HCT116 (cell line): ENCODE data around the gene CNTROB. TPM values are rescaled to one million over a fixed set of nuclear protein-coding genes. Genes with fewer than 3 reads are reported as not detected.

Source experiments
- ATAC-seq: fragments of 200-7000 bp; cut with Tn5 transposase; 2 replicates; pipeline ENCODE4 v1.9.1; 2020; ENCODE audit warnings: mild to moderate bottlenecking, moderate library complexity
- BruUV-seq: library from RNA; stranded (reverse); fragments of 400-500 nt; replicated peaks from 2 replicates; lab custom pipeline; 2021; lab: Mats Ljungman, UMichigan
- CTCF ChIA-PET: fragments of 300-600 bp; sonication (Branson Sonifier 250); formaldehyde crosslinking; loops from one replicate; lab custom pipeline; 2021; ENCODE audit warnings: antibody characterized with exemption; lab: Charles Lee
- POLR2A ChIA-PET: fragments of 300-600, 350-600 bp; sonication (Branson Sonifier 250); formaldehyde crosslinking; loops from one replicate; lab custom pipeline; 2021; ENCODE audit warnings: antibody characterized with exemption; lab: Charles Lee
- RAD21 ChIA-PET, 2 experiments: fragments of 300-600 bp; sonication (Branson Sonifier 250); formaldehyde crosslinking; loops; one replicate each; lab custom pipeline; 2023; ENCODE audit warnings: low total read pairs in 2 of 2; ENCODE audit not compliant: uncharacterized antibody in 2 of 2, unreplicated experiment in 2 of 2, low non-redundant PET in 1 of 2; lab: Charles Lee
- DNase-seq: peaks from one replicate; pipeline ENCODE4 v3.0.0-alpha.2; 2010; ENCODE audit warnings: low read depth, low spot score
- H2AFZ ChIP-seq: fragments of 200-600 bp; shearing (Covaris generic), sonication (generic); 2 replicates; pipeline ENCODE4 v1.6.1; 2017; ENCODE audit warnings: low read depth, mixed run types, mixed read lengths, antibody characterized with exemption, low read length; ENCODE audit not compliant: poor library complexity, severe bottlenecking
- H3K27ac ChIP-seq: 2 replicates; pipeline ENCODE4 v1.5.1; 2012; ENCODE audit warnings: low read depth, low read length
- H3K27me3 ChIP-seq: fragments of 200-600 bp; sonication (generic); 2 replicates; pipeline ENCODE4 v1.6.1; 2016; ENCODE audit warnings: mixed run types, low read length, mixed read lengths; ENCODE audit not compliant: insufficient read depth
- H3K36me3 ChIP-seq, 2 experiments: fragments of 200-500 bp in 1 of 2; fragments of 200-600 bp in 1 of 2; sonication (Bioruptor generic) in 1 of 2; sonication (generic) in 1 of 2; 2 replicates each; pipeline versions ENCODE4 v1.5.1 to v1.6.1; 2014 to 2016; ENCODE audit warnings: low read length in 2 of 2, inconsistent platforms in 1 of 2, mixed read lengths in 1 of 2, mixed run types in 1 of 2; ENCODE audit not compliant: insufficient read depth in 2 of 2, control insufficient read depth in 1 of 2
- H3K4me1 ChIP-seq, 2 experiments: fragments of 200-600 bp in 1 of 2; sonication (generic) in 1 of 2; 2 replicates each; pipeline versions ENCODE4 v1.5.1 to v1.6.1; 2012 to 2017; ENCODE audit warnings: low read length in 2 of 2, inconsistent platforms in 1 of 2, mild to moderate bottlenecking in 1 of 2, mixed read lengths in 1 of 2, mixed run types in 1 of 2, moderate library complexity in 1 of 2; ENCODE audit not compliant: insufficient read depth in 2 of 2, control insufficient read depth in 1 of 2
- H3K4me2 ChIP-seq: fragments of 200-600 bp; sonication (generic); 2 replicates; pipeline ENCODE4 v1.6.1; 2017; ENCODE audit warnings: mixed run types, low read length, mixed read lengths
- H3K4me3 ChIP-seq, 2 experiments: fragments of 200-600 bp in 1 of 2; sonication (generic) in 1 of 2; replicated peaks in 1 of 2; 2 replicates each; pipeline ENCODE4 v1.5.1; 2011 to 2016; ENCODE audit warnings: low read length in 2 of 2, control low read depth in 1 of 2, low read depth in 1 of 2, mild to moderate bottlenecking in 1 of 2, mixed read lengths in 1 of 2, mixed run types in 1 of 2
- H3K79me2 ChIP-seq: fragments of 200-600 bp; sonication (generic); 2 replicates; pipeline ENCODE4 v1.6.1; 2017; ENCODE audit warnings: mild to moderate bottlenecking, mixed run types, low read length, moderate library complexity, mixed read lengths; ENCODE audit not compliant: insufficient read depth
- H3K9ac ChIP-seq: fragments of 200-600 bp; sonication (generic); 2 replicates; pipeline ENCODE4 v1.6.1; 2016; ENCODE audit warnings: low read length, mixed read lengths
- H3K9me2 ChIP-seq: fragments of 200-600 bp; sonication (generic), shearing (Covaris generic); 2 replicates; pipeline ENCODE4 v1.6.1; 2017; ENCODE audit warnings: mixed run types, mild to moderate bottlenecking, moderate library complexity; ENCODE audit not compliant: insufficient read depth
- H3K9me3 ChIP-seq, 2 experiments: fragments of 200-500 bp in 1 of 2; fragments of 200-600 bp in 1 of 2; sonication (Bioruptor generic) in 1 of 2; sonication (generic) in 1 of 2; 2 replicates each; pipeline ENCODE4 v1.6.1; 2014 to 2017; ENCODE audit warnings: low read length in 2 of 2, mixed read lengths in 2 of 2, inconsistent platforms in 1 of 2, low read depth in 1 of 2, mild to moderate bottlenecking in 1 of 2, mixed run types in 1 of 2, moderate library complexity in 1 of 2; ENCODE audit not compliant: control insufficient read depth in 1 of 2, insufficient read depth in 1 of 2
- H4K20me1 ChIP-seq: fragments of 200-600 bp; sonication (generic), shearing (Covaris generic); 2 replicates; pipeline ENCODE4 v1.6.1; 2017; ENCODE audit warnings: mixed run types, mild to moderate bottlenecking, moderate library complexity; ENCODE audit not compliant: insufficient read depth
- CEBPB ChIP-seq: IDR thresholded peaks from 2 replicates; pipeline ENCODE4 v1.6.1; 2012; ENCODE audit warnings: low read depth
- EGR1 ChIP-seq: IDR thresholded peaks from 2 replicates; pipeline ENCODE4 v1.6.1; 2012; ENCODE audit warnings: low read depth
- ELF1 ChIP-seq: IDR thresholded peaks from 2 replicates; pipeline ENCODE4 v1.6.1; 2012; ENCODE audit warnings: low read depth, borderline replicate concordance
- EZH2phosphoT487 ChIP-seq: fragments of 200-600 bp; IDR thresholded peaks from 2 replicates; pipeline ENCODE4 v1.6.1; 2018; ENCODE audit warnings: antibody characterized with exemption, borderline replicate concordance
- FOSL1 ChIP-seq: IDR thresholded peaks from 2 replicates; pipeline ENCODE4 v1.6.1; 2012; ENCODE audit warnings: low read depth
- JUND ChIP-seq: IDR thresholded peaks from 2 replicates; pipeline ENCODE4 v1.6.1; 2012
- POLR2AphosphoS5 ChIP-seq: IDR thresholded peaks from 2 replicates; pipeline ENCODE4 v1.6.1; 2011; ENCODE audit warnings: mild to moderate bottlenecking, low read depth, low read length, moderate library complexity
- SIN3A ChIP-seq: IDR thresholded peaks from 2 replicates; pipeline ENCODE4 v1.6.1; 2012; ENCODE audit warnings: low read depth
- TCF7L2 ChIP-seq: IDR thresholded peaks from 2 replicates; pipeline ENCODE4 v1.7.0; 2011; ENCODE audit warnings: borderline replicate concordance, inconsistent platforms; ENCODE audit not compliant: insufficient read depth, insufficient read length; ENCODE audit errors: extremely low read depth
- YY1 ChIP-seq: IDR thresholded peaks from 2 replicates; pipeline ENCODE4 v1.6.1; 2011; ENCODE audit warnings: low read length, low read depth, moderate library complexity, mild to moderate bottlenecking; ENCODE audit not compliant: insufficient replicate concordance; ENCODE audit errors: extremely low read depth
- ZFX ChIP-seq: fragments of 450-650 bp; IDR thresholded peaks from 2 replicates; pipeline ENCODE4 v1.6.1; 2017
- ZNF274 ChIP-seq: fragments of 200-500 bp; sonication (Bioruptor generic); IDR thresholded peaks from 2 replicates; pipeline ENCODE4 v1.6.1; 2014; ENCODE audit warnings: mild to moderate bottlenecking, low read depth, low read length, inconsistent platforms
- intact Hi-C: fragments of 100-400 bp; cut with micrococcal nuclease; formaldehyde crosslinking; loops from 2 replicates; pipeline ENCODE4 v1.10.0; 2022
- total RNA-seq: library from RNA; stranded (reverse); gene quantifications from one replicate; pipeline ENCODE4 v1.2.1, GENCODE V29; 2021; ENCODE audit not compliant: unreplicated experiment
- TF ChIP-seq, protein P1 (sequence below), 3 experiments: fragments of 200-600 bp in 1 of 3; sonication (generic) in 1 of 3; IDR thresholded peaks in 2 of 3; conservative IDR thresholded peaks in 1 of 3; 2 replicates each; pipeline ENCODE4 v1.5.1; 2012 to 2017; ENCODE audit warnings: low read depth in 2 of 3, low read length in 2 of 3, antibody characterized with exemption in 1 of 3, borderline replicate concordance in 1 of 3, control low read depth in 1 of 3, mild to moderate bottlenecking in 1 of 3, mixed read lengths in 1 of 3, mixed run types in 1 of 3, moderate library complexity in 1 of 3; ENCODE audit not compliant: insufficient read depth in 1 of 3
- TF ChIP-seq, protein P2 (sequence below): IDR thresholded peaks from 2 replicates; pipeline ENCODE4 v1.6.1; 2012; ENCODE audit warnings: low read depth
- TF ChIP-seq, protein P3 (sequence below): IDR thresholded peaks from 2 replicates; pipeline ENCODE4 v1.6.1; 2012

The CNTROB gene
- total RNA-seq, 1 experiment from 2014 or later, result 54.6 TPM

DNA sequence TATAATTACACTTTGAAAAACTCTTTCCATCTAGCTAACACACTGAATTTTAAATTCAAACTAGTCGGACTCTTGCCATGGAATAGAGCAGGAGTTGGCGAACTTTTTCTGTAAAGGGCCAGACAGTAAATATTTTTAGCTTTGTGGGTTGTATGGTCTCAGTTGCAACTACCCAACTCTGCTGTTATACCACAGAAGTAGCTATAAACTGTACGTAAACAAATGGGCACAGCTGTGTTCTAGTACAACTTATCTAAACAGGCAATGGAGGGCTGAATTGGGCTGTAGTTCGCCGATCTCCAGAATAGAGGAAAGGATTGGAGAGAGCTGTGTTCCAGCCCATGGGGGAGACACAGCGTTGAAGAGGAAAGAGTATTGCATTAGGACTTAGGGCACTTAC lies 8.7 kb downstream of the CNTROB start:
- no peak for ATAC-seq
- intact Hi-C loops, result no loop called here
- RAD21 ChIA-PET, result no interaction called here
- Histone ChIP-seq H3K4me2 (no peak overlapping the region), H3K9me3 (no peaks in the 10 kb centered on the region), H3K79me2 (no peaks in the 10 kb centered on the region), H3K4me3 (no peak overlapping the region), H3K27me3 (no peaks in the 10 kb centered on the region), H3K4me1 (no peaks in the 10 kb centered on the region), H3K9ac (no peak overlapping the region), H3K27ac (no peak overlapping the region), H3K36me3 (peaks cover 52 to 57% of the 10 kb centered on the region in 2 experiments), H4K20me1 (no peaks in the 10 kb centered on the region), H2AFZ (no peak overlapping the region), H3K9me2 (no peaks in the 10 kb centered on the region)
- POLR2A ChIA-PET, result no interaction called here
- DNase-seq, result no peak
- no TSS peak for BruUV-seq
- TF ChIP-seq CEBPB (no peak), EGR1 (no peak), EZH2phosphoT487 (no peak)
- CTCF ChIA-PET, result no interaction called here

DNA sequence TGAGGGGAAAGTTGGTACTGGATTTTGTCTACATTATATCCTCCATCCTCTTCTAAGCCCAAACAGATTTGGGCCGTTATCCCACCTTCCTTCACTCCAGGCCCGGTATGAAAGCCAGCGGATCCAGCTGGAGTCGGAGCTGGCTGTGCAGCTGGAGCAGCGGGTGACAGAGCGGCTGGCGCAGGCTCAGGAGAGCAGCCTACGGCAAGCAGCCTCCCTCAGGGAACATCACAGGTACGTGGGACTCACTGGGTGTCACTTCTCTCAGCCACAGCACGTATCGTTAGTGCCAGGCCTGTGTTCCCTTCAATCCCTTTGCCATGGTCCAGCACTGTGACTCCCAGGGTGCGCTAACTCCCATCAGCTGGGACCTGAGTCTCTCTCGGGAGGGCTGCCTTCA lies 11.3 kb downstream of the CNTROB start:
- TF ChIP-seq CEBPB (no peak), FOSL1 (no peak), ZFX (no peak), POLR2AphosphoS5 (no peak), ZNF274 (no peak), SIN3A (no peak), JUND (no peak), EGR1 (no peak), ELF1 (no peak), EZH2phosphoT487 (no peak), YY1 (no peak), TCF7L2 (no peak)
- TF ChIP-seq, protein P1, sequence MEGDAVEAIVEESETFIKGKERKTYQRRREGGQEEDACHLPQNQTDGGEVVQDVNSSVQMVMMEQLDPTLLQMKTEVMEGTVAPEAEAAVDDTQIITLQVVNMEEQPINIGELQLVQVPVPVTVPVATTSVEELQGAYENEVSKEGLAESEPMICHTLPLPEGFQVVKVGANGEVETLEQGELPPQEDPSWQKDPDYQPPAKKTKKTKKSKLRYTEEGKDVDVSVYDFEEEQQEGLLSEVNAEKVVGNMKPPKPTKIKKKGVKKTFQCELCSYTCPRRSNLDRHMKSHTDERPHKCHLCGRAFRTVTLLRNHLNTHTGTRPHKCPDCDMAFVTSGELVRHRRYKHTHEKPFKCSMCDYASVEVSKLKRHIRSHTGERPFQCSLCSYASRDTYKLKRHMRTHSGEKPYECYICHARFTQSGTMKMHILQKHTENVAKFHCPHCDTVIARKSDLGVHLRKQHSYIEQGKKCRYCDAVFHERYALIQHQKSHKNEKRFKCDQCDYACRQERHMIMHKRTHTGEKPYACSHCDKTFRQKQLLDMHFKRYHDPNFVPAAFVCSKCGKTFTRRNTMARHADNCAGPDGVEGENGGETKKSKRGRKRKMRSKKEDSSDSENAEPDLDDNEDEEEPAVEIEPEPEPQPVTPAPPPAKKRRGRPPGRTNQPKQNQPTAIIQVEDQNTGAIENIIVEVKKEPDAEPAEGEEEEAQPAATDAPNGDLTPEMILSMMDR (IDR thresholded peaks at IDR 0.05 in 2 of 3, conservative IDR thresholded peaks at IDR 0.05 in 1 of 3; ENCODE audit: borderline replicate concordance in 1 of 3, insufficient read depth in 1 of 3, low read depth in 2 of 3, low read length in 2 of 3), result no peak
- TF ChIP-seq, protein P2, sequence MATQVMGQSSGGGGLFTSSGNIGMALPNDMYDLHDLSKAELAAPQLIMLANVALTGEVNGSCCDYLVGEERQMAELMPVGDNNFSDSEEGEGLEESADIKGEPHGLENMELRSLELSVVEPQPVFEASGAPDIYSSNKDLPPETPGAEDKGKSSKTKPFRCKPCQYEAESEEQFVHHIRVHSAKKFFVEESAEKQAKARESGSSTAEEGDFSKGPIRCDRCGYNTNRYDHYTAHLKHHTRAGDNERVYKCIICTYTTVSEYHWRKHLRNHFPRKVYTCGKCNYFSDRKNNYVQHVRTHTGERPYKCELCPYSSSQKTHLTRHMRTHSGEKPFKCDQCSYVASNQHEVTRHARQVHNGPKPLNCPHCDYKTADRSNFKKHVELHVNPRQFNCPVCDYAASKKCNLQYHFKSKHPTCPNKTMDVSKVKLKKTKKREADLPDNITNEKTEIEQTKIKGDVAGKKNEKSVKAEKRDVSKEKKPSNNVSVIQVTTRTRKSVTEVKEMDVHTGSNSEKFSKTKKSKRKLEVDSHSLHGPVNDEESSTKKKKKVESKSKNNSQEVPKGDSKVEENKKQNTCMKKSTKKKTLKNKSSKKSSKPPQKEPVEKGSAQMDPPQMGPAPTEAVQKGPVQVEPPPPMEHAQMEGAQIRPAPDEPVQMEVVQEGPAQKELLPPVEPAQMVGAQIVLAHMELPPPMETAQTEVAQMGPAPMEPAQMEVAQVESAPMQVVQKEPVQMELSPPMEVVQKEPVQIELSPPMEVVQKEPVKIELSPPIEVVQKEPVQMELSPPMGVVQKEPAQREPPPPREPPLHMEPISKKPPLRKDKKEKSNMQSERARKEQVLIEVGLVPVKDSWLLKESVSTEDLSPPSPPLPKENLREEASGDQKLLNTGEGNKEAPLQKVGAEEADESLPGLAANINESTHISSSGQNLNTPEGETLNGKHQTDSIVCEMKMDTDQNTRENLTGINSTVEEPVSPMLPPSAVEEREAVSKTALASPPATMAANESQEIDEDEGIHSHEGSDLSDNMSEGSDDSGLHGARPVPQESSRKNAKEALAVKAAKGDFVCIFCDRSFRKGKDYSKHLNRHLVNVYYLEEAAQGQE, result no peak
- TF ChIP-seq, protein P3, sequence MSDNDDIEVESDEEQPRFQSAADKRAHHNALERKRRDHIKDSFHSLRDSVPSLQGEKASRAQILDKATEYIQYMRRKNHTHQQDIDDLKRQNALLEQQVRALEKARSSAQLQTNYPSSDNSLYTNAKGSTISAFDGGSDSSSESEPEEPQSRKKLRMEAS, result no peak
- Histone ChIP-seq H3K79me2 (no peaks in the 10 kb centered on the region), H3K9me3 (no peaks in the 10 kb centered on the region), H3K4me2 (no peak overlapping the region), H3K27me3 (no peaks in the 10 kb centered on the region), H3K36me3 (peaks cover 56 to 59% of the 10 kb centered on the region in 2 experiments), H3K9me2 (no peaks in the 10 kb centered on the region), H4K20me1 (no peaks in the 10 kb centered on the region), H3K9ac (no peak overlapping the region), H3K27ac (no peak overlapping the region), H3K4me3 (no peak overlapping the region), H2AFZ (no peak overlapping the region), H3K4me1 (no peaks in the 10 kb centered on the region)
- ATAC-seq (no peak), DNase-seq (no peak)
- CTCF ChIA-PET, result interaction anchor here (1.6 kb wide), 1 partner anchor 45 kb away, joined by 4 read pairs; no protein-coding TSS in a partner anchor
- RAD21 ChIA-PET, result no interaction called here
- intact Hi-C loops, result no loop called here
- POLR2A ChIA-PET, result interaction anchor here (2.0 kb wide), 1 partner anchor 10 kb away, joined by 6 read pairs; no protein-coding TSS in a partner anchor
- BruUV-seq, result no TSS peak
